RPMI8226 (cell line): ENCODE results near the gene CDC6.
"Not testable (repeated sequence)": the region's sequence is repeated elsewhere in the genome, so short reads cannot be mapped to it uniquely, and the experiment has no call there.

Experiments
- DNase-seq: peaks from one replicate; pipeline ENCODE4 v3.0.0-alpha.2; 2015

The CDC6 gene

DNA sequence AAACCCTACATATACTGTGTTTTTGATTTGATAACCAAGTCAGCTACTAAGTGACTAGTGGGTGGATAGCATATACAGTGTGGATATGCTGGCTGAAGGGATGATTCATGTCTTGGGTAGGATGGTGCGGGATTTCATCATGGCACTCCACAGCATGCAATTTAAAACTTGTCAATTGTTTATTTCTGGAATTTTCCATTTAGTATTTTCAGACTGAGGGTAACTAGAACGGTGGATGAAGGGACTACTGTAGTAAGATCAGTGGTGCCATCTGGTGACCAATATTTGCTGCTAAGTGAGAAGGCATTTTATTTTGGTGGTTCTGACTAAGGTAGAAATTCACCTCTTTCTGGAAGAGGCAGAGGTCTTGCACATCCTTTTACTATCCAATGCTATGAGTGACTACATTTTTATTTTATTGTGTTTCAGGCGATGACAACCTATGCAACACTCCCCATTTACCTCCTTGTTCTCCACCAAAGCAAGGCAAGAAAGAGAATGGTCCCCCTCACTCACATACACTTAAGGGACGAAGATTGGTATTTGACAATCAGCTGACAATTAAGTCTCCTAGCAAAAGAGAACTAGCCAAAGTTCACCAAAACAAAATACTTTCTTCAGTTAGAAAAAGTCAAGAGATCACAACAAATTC is 3.1 kb downstream of the CDC6 start:
- peak; percentile 65 for DNase-seq

DNA sequence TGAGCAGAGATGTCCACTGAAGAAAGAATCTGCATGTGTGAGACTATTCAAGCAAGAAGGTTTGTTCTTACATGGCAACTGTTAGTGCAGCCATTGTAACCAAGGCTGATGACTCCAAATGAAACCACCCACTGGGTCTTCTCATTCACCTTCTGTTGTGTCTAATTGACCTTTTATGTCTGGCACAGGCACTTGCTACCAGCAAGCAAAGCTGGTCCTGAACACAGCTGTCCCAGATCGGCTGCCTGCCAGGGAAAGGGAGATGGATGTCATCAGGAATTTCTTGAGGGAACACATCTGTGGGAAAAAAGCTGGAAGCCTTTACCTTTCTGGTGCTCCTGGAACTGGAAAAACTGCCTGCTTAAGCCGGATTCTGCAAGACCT is 3.6 kb downstream of the CDC6 start:
- DNase-seq, result no peak

DNA sequence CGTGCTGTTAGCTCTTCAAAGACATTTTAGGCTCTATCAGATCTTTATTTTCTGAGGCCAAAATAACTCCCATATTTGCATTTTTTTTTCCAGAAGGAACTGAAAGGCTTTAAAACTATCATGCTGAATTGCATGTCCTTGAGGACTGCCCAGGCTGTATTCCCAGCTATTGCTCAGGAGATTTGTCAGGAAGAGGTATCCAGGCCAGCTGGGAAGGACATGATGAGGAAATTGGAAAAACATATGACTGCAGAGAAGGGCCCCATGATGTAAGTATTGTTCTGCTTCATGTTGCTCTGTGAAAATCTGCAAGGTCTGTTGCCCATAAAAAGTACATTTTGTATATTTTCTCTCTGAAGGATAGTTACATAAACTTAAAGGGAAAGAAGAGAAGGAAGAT is 5.7 kb downstream of the CDC6 start:
- DNase-seq, result no peak

DNA sequence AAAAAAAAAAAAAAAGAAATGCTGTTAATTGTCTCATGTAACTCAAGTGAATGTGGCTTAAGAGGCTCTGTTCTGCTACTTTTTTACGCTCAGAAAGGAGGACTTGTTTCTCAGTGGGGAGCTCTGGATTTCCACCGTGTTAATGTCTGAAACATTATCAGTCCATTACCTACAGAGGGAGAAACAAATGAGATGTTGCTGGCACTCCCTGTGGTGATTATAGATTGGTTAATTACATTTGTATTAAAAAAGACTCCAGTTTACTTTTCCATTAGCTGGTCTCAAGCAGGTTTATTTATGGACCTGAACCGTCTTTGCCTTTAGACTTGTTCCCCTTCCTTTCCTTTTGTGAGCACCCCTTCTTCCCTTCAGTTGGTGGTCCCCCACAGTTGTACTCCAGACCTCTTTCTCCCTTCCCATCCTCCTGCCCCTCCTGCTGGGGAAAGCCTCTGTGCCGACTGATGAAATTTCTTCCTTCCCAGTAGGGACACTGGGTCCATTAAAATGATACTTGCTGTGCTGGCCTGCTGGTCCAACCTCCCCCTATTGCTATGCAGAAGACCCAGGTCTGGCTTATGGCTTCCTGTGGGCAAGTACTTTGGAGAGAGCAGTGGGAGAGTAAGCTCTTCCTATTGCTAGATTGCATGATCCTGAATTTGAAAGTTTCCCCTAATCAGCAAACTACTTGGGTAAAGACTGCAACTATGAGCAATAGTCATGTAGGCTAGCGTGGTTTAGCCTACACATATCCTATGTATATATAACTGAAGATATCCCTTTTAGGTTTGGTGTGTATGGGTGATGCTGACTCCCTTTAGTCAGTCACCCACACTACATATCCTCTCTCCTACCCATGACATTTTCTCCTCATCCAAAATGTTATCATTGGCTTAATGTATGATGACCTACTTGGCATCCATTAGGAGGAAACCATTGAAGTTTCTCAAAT is 8.1 kb downstream of the CDC6 start:
- no peak for DNase-seq

DNA sequence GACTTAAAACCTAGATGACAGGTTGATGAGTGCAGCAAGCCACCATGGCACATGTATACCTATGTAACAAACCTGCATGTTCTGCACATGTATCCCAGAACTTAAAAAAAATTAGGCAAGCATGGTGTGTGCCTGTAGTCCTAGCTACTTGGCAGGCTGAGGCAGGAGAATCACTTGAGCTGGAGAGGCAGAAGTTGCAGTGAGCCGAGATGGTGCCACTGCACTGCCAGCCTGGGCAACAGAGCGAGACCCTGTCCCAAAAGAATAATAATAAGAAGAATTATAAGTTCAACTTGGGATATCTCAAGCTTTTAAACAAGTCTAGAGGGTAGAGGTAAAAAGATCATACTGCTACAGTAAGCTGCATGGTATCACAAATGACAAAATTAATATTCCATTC is 9.8 kb downstream of the CDC6 start:
- no peak for DNase-seq

DNA sequence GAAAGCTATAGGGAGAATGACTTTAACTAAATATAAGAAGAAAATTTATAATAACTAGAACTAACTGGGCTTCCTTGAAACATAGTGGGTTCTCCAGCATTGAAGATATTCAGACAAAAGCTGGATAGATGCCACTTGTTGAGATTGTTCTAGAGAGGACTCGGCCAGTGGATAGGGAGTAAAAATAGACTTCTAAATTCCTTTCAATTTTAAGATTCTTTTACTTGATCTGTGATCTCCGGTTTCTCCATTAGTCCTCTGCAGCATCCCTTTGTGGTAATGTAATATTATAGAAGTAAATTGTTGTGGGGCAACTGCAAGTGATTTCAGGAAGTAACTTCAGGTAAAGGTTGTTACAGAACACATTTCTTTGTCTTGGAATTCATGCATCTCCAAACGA is 11.0 kb downstream of the CDC6 start:
- DNase-seq, result no peak

DNA sequence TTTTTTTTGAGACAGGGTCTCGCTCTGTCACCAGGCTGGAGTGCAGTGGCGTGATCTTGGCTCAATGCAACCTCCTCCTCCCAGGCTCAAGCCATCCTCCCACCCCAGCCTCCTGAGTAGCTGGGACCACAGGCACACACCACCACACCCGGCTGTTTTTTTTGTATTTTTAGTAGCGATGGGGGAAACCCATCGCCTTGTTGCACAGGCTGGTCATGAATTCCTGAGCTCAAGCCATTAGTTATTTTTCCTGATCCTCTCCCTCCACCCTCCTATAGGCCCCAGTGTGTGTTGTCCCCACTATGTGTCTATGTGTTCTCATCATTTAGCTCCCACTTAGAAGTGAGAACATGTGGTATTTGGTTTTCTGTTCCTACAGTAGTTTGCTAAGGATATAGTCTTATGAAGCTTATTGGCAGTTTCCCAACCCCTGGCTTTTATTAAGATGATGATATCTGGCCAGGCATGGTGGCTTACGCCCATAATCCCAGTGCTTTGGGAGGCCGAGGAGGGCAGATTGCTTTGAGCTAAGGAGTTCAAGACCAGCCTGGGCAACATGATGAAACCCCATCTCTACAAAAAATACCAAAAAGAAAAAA is 11.6 kb downstream of the CDC6 start:
- DNase-seq, result not testable (repeated sequence)

DNA sequence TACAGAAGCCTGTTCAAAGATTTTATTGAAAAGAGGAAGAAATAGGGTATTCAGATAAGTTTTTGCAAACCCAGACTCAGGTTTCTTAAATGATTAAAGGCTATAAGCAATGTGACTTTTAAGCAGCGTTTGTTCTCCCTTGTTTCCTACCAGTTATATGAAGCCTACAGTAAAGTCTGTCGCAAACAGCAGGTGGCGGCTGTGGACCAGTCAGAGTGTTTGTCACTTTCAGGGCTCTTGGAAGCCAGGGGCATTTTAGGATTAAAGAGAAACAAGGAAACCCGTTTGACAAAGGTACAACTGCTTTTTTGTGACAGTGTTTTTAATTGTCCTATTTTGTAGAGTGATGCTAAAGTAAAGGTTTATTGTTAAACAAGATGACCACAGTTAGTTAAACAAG is 13.6 kb downstream of the CDC6 start:
- DNase-seq, result no peak

DNA sequence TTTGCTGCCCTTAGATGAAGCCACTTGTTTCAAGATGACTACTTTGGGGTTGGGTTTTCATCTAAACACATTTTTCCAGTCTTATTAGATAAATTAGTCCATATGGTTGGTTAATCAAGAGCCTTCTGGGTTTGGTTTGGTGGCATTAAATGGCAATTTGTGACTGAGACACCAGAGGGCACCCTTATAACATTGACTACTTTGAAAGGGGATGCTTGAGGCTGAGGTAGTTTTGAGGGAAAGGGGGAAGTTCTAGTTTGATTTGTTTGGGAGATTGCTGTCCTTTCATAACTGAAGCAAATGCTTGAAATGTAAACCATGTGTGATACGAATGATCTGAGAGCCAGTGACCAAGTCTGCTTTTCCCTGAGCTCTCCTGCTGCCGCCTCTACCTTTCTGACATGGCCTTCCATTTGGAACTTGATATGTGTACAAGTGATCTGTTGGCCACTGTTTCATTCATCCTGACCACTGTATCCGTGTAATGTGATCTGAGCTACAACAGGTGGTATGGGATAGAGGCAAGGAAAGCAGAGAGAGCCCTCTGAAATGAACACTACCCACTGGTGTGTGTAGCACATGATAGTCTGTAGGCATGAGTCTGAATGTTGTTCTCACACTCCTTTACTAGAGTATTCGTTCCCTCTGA is 15.5 kb downstream of the CDC6 start:
- DNase-seq, result peak; percentile 61

DNA sequence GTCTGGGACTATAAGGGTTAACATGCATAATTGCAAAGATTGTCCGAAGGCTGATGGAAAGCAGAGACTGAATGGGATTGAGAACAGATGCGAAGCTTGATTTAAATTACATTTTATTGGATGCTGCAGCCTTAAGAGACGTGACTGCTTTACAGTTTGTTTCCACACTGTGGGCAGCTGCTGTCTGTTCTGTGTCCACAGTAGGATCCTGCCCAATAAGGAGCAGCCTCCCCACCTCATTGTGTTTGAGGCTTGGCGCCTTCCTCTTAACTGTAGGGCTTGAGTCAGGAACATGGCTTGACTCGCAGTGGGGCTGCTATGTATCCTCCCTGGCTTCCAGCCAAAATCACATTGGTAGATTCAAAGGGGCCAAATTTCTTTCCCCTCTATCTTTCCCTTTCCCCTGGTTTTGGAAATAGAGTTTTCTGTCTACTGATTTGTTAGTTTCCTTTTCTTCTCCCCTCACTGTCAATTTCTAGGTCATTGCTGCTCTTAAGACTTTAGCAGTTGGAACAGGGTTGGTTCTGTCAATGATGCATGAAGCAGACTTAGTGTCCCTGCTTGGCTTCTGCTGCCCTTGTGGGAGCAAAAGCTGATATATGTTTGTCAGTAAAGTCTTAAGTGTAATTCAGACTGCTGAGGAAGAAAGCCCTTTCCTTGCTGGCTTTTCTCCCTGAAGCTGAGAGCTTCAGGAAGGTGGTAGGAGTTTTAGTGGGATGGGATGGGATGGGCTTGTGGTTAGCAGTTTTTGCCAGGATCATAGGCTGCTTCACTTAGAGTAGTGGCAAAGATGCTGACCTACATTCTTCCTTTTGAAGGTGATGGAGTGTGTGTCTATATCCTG is 16.3 kb downstream of the CDC6 start:
- DNase-seq, result no peak

DNA sequence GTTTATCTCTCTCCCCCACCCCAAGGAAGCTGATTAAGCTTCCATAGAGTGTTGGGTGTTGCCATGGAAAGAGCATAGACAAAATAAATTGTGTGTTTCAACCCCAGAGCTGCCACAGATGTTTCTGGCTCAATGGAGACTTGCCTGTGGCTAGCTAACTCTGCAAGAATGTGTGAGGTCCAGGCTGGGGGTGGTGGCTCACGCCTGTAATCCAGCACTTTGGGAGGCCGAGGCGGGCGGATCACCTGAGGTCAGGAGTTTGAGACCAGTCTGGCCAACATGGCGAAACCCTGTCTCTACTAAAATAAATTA is 16.8 kb downstream of the CDC6 start:
- not testable (repeated sequence) for DNase-seq

DNA sequence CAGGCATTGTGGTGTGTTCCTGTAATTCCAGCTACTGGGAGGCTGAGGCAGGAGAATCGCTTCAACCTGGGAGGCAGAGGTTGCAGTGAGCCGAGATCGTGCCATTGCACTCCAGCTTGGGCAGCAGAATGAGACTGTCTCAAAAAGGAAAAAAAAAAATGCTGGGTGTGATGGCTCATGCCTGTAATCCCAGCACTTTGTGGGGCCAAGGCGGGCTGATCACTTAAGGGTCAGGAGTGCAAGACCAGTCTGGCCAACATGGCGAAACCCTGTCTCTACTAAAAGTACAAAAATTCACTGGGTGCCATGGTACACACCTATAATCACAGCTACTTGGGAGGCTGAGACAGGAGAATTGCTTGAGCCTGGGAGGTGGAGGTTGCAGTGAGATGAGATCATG is 17.2 kb downstream of the CDC6 start:
- not testable (repeated sequence) for DNase-seq

DNA sequence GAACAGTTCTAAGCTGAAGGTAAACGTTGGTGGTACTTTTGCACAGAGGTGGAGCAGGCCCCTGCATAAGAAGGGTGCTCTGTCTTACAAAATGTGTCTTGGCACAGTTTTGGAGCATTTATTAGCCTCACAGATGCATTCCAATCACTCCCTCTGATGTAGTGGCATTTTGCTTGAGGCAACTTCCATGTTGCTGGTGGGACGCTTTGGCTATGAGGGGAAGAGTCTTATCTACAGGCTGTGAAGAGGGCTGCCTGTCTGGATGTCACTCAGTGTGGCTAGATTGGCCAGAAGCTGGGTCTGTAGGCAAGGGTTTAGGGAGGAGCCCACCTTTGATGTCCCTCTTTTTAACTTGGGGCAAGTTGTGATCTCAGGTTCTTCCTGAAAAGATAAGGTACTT is 18.7 kb downstream of the CDC6 start:
- no peak for DNase-seq

DNA sequence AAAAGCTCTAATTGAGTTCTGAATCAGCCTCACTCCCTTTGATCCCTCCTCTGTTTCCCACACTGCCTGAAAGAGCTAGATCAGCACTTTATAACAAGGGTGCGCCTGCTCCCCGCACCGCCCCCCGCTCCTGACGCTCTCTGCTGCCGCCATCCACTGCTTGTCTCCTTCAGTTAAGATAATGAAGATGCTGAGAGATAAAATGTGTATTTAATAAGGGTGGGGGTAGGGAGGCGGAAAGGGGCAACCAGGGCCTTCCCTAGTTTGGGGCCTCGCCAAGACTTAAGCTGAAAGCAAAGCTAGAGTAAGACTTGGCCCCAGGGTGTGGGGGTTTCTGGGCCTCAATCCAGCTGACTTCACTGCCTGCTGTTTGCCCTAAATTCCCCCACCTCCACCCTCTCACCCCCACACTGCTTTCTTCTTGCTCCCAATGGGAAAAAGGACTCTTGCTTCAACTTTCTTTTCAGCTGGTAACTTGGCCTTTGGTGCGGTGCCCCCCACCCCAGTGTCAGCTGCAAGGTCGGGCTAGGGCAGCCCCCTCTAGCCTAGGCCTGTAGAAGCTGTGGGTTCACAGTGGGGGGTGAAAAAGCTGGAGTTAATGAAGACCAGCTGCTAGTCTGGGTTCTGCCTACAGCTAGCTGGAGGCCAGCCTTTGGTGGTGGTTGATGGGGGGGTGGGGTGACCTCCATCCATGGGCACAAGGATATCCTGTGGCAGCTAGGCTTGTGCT is 19.5 kb downstream of the CDC6 start:
- DNase-seq, result peak; percentile 40

DNA sequence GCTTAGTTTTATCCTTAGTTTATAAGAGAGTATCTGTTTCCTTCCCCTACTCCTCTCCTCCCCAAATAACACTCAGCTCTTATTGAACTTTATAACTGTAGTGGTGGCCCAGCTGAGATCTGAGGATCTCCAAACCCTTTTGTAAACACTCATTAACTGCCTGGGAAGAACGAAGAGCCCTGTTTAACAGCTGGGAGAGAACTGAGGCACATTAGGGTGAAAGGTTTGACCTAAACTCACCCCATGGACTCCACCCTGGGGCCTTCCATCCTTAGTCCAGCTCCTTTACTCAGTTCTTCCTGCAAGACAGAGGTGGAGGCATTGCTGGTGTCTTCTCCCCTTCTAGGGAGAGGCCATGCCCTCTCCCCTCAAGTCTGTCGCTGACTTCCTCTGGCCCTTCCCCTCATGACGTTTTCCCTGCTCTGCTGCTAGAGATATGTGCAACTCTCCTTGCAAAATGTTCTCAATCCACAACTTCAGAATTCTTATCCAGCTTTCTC is 20.1 kb downstream of the CDC6 start:
- DNase-seq, result no peak

DNA sequence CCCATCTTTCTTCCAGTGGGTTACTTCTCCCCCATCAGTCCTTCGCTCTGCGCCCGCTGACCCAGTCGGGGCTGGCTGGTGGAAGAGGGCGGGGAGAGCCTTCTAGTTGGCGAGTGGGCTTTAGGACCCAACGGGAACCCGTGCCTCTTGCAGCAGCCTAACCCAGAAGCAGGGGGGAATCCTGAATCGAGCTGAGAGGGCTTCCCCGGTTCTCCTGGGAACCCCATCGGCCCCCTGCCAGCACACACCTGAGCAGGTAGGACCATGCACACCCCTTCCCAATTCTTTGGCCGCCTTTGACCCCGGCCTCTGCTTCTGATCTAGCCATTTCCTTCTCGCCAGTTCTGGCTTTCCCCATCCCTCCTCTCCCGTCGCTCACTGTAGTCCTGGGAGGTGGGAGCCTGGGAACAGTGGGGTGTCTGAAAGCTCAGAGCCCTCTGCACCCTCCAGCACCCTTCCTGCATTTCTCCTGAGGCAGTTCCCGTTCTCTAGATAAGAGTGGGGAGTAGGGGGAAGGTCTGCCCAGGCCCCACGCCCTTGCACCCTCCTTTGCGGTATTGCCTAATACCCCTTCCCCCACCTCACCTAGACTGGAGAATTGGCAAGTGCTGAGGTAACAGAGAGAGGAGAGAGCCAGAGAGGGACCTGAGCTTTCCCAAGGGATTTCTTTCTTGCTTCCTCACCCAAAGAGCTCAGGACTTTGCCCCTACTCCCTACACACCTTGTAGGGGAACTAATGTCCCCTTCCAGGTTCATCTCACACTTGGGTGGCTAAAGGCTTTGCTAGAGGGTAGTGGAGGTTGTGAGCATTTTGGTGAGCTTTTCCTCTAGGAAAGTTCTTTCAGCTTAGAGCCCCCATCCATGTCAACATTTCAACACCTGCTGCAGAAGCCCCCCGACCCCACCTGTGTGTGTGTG is 21.6 kb downstream of the CDC6 start, which contains the start of gene RARA:
RARA (plus strand) TSS at position 150 of the 918 bp plus-strand sequence. CDS start 22,039 bp downstream, outside the sequence.
- no peak for DNase-seq

DNA sequence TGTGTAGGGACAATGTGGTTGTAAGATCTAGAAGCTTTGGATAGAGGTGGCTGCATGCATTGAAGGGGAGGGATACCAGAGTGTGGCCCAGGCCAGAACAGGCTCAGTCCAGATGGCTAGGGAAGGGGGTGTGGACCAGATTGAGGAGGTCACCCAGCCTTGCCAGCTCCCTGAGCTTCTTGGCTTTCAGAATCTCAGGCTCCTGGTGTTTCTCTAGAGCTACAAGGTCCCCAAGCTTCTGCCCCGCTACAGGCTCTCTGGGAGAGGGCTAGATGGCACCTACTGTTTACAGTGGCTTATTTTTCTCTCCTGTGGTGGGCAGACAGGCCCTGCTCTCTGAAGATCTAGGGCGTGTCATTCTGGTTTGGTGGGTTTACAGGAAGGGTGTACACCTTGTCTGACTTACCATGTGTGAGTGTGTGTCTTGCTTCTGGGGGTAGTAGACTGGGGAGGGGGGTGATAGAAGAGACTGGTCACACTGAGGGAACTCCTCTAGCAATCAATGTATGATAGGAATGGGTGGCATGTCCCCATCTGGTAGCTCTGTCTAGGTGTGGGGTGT is 22.4 kb downstream of the CDC6 start:
- DNase-seq, result peak; percentile 37

DNA sequence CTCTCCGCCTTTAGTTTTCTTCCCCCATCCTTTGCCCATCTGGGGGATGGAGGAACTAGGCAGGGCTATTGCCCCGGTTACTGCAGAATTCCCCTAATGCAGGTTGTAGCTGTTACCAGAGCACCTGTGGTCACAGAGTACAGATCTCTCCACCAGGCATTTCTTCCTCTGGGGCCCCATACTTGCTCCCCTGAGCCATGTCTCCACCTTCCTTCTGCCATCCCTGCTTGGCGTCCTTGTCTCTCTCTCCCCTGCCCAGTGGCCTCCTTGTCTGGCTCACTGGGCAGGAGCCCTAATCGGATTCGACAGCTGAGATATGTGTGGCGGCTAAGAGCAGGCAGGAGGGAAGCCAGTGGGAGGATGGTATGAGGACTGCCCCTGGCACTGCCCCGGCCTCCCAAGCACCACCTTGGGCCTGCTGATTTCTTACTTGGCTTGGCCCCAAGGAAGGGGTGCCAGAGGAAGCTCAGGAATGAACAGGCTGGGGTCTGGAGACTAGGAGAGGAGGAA is 23.3 kb downstream of the CDC6 start:
- peak; percentile 39 for DNase-seq

DNA sequence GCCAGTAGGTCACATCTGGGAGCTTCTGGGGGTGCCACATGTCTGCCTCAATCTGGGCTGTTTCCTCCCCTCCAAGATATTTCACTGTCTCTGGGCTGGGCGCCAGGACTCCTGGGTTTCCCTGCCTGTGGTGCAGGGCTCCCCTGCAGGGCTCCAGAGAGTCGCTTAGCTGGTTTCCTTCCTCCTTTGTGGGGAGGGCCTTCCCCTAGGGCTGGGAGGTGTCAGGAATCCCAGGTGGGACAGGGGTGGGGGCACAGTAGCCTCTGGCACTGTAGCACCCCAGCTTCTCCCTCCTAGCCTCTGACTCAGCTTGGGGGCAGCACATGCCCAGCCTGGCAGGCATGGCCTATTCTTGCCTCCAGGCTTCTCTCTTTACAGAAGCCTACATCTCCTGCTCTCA is 23.9 kb downstream of the CDC6 start:
- DNase-seq, result peak; percentile 85
